Chondrocyte (in vitro differentiated cells): Measurements from ENCODE around the gene CELF2. TPM values are rescaled to one million over a fixed set of nuclear protein-coding genes. Genes with fewer than 3 reads are reported as not detected.

Source experiments
- DNase-seq: peaks from one replicate; pipeline ENCODE4 v3.0.0; 2021; ENCODE audit warnings: mixed read lengths, low spot score
- H3K27ac Mint-ChIP-seq: one replicate; pipeline ENCODE4 v1.8.0; 2021; ENCODE audit warnings: mild to moderate bottlenecking, moderate library complexity, mixed read lengths; ENCODE audit not compliant: unreplicated experiment
- H3K27me3 Mint-ChIP-seq: 2 replicates; pipeline ENCODE4 v1.8.0; 2021; ENCODE audit warnings: low read depth, mixed read lengths
- H3K36me3 Mint-ChIP-seq: 2 replicates; pipeline ENCODE4 v1.8.0; 2021; ENCODE audit warnings: low read depth, mixed read lengths
- H3K4me1 Mint-ChIP-seq: 2 replicates; pipeline ENCODE4 v1.8.0; 2021; ENCODE audit warnings: low read depth, mild to moderate bottlenecking, mixed read lengths
- H3K4me3 Mint-ChIP-seq: one replicate; pipeline ENCODE4 v1.8.0; 2021; ENCODE audit warnings: mild to moderate bottlenecking, moderate library complexity, mixed read lengths; ENCODE audit not compliant: unreplicated experiment
- H3K9me3 Mint-ChIP-seq: 2 replicates; pipeline ENCODE4 v1.8.0; 2021; ENCODE audit warnings: low read depth, mixed read lengths
- CTCF ChIP-seq: fragments of 200-600 bp; sonication (generic); IDR thresholded peaks from 2 replicates; pipeline ENCODE4 v1.5.0; 2021; ENCODE audit warnings: antibody characterized with exemption, mild to moderate bottlenecking, moderate library complexity
- total RNA-seq: library from RNA; stranded (reverse); gene quantifications from 3 replicates; pipeline ENCODE4 v1.2.1, GENCODE V29; 2021

Gene CELF2
- total RNA-seq, 1 donor from 2014 or later, result 44.3 TPM

- Mint-ChIP-seq H3K4me1 (peaks cover 14% of the 10 kb centered on the region), H3K4me3 (no peak overlapping the region), H3K9me3 (peaks cover 6% of the 10 kb centered on the region), H3K27ac (no peak overlapping the region), H3K27me3 (peaks cover 2% of the 10 kb centered on the region), H3K36me3 (no peaks in the 10 kb centered on the region)
- TF ChIP-seq CTCF, result no peak
- DNase-seq, result no peak
Measured at GRCh38 chr10:11140963-11141362, 123.3 kb downstream of the CELF2 start.

DNA sequence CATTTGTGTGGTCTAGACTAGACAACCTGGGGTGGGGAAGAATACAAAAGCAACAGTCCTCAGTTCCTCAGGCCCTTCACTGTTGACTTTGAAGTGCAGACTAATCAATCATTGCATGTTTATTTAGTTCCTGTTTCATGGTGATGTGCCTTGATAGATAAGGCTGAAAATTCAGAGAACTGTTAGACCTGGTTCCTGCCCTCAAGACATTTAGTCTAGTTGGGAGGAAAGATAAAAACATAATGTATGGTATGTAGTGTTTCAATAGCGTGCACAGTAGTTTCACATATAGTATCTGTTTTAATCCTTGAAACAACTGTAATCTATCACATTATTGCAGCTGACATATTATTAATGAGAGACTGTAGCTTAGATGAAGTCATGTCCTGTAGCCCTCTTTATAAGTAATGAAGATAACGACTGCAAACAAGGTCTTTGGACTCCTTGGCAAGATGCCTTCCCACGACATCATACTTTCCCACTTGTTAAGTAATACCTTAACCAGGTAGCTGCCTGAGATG lies 124.0 kb downstream of the CELF2 start:
- TF ChIP-seq CTCF, result no peak
- Mint-ChIP-seq H3K27ac (no peak overlapping the region), H3K27me3 (peaks cover 2% of the 10 kb centered on the region), H3K4me1 (peaks cover 19% of the 10 kb centered on the region), H3K4me3 (no peak overlapping the region), H3K9me3 (peaks cover 6% of the 10 kb centered on the region), H3K36me3 (no peaks in the 10 kb centered on the region)
- DNase-seq, result no peak

GRCh38 chr10:11142777-11143176 lies 125.1 kb downstream of the CELF2 start:
- no peak for TF ChIP-seq CTCF
- Mint-ChIP-seq H3K36me3 (no peaks in the 10 kb centered on the region), H3K4me3 (no peak overlapping the region), H3K9me3 (peaks cover 6% of the 10 kb centered on the region), H3K27me3 (peaks cover 2% of the 10 kb centered on the region), H3K4me1 (peaks cover 31% of the 10 kb centered on the region), H3K27ac (no peak overlapping the region)
- no peak for DNase-seq

- DNase-seq, result no peak
- no peak for TF ChIP-seq CTCF
- Mint-ChIP-seq H3K36me3 (no peaks in the 10 kb centered on the region), H3K9me3 (peaks cover 6% of the 10 kb centered on the region), H3K27ac (no peak overlapping the region), H3K27me3 (peaks cover 2% of the 10 kb centered on the region), H3K4me3 (no peak overlapping the region), H3K4me1 (peaks cover 30% of the 10 kb centered on the region)
Measured at GRCh38 chr10:11143242-11143641, 125.6 kb downstream of the CELF2 start.

GRCh38 chr10:11144626-11145494 lies 127.2 kb downstream of the CELF2 start:
- H3K36me3 Mint-ChIP-seq, result no peaks in the 10 kb centered on the region
- H3K9me3 Mint-ChIP-seq, result peaks cover 6% of the 10 kb centered on the region
- no peak overlapping the region for H3K4me3 Mint-ChIP-seq
- H3K27ac Mint-ChIP-seq, result no peak overlapping the region
- peaks cover 40% of the 10 kb centered on the region for H3K4me1 Mint-ChIP-seq
- DNase-seq, result no peak
- no peak for TF ChIP-seq CTCF
- H3K27me3 Mint-ChIP-seq, result peaks cover 2% of the 10 kb centered on the region
